Astrocyte of the cerebellum (primary cell): Measurements from ENCODE around the gene GALNT14.

ENCODE experiments used
- DNase-seq: peaks from one replicate; pipeline ENCODE4 v3.0.0-alpha.2; 2011; ENCODE audit warnings: low read depth
- H3K4me3 ChIP-seq: 2 replicates; pipeline ENCODE4 v1.5.1; 2011; ENCODE audit warnings: mild to moderate bottlenecking, low read depth, low read length, moderate library complexity
- in situ Hi-C: cut with HindIII; loops from 2 replicates; pipeline ENCODE4 v1.10.0; 2017; ENCODE audit warnings: low sequenced_read_pairs
- TF ChIP-seq, protein P1 (sequence below): IDR thresholded peaks from 2 replicates; pipeline ENCODE4 v1.5.1; 2012; ENCODE audit warnings: low read length, low read depth, moderate library complexity, mild to moderate bottlenecking; ENCODE audit errors: missing control alignments

GALNT14 gene

GRCh38 chr2:30899516-30900054, 238.7 kb downstream of the GALNT14 start:
- TF ChIP-seq, protein P1, sequence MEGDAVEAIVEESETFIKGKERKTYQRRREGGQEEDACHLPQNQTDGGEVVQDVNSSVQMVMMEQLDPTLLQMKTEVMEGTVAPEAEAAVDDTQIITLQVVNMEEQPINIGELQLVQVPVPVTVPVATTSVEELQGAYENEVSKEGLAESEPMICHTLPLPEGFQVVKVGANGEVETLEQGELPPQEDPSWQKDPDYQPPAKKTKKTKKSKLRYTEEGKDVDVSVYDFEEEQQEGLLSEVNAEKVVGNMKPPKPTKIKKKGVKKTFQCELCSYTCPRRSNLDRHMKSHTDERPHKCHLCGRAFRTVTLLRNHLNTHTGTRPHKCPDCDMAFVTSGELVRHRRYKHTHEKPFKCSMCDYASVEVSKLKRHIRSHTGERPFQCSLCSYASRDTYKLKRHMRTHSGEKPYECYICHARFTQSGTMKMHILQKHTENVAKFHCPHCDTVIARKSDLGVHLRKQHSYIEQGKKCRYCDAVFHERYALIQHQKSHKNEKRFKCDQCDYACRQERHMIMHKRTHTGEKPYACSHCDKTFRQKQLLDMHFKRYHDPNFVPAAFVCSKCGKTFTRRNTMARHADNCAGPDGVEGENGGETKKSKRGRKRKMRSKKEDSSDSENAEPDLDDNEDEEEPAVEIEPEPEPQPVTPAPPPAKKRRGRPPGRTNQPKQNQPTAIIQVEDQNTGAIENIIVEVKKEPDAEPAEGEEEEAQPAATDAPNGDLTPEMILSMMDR, result no peak
- DNase-seq, result no peak
- in situ Hi-C loops, result no loop called here
- H3K4me3 ChIP-seq, result no peak overlapping the region

DNA sequence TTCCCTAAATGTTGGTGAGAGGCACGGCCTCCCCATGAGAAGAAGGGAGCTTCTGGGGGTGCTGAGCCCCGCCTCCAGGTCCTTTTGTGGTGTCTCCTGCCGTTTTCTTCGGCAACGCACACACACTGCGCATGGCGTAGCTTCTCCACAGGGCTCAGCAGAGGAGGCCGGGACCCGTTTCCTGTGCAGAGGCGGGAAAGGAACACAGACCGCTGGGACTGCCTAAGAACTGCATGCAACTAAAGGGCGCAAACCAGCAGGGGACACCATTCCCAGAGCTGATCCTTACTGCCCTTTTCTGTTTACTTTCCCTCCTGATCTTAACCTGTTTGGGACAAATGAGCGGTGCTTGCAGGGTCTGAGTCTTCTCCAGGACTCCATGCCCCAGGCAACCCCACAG, 240.7 kb downstream of the GALNT14 start:
- no peak overlapping the region for H3K4me3 ChIP-seq
- DNase-seq, result no peak
- in situ Hi-C loops, result no loop called here
- TF ChIP-seq, protein P1, result no peak

DNA sequence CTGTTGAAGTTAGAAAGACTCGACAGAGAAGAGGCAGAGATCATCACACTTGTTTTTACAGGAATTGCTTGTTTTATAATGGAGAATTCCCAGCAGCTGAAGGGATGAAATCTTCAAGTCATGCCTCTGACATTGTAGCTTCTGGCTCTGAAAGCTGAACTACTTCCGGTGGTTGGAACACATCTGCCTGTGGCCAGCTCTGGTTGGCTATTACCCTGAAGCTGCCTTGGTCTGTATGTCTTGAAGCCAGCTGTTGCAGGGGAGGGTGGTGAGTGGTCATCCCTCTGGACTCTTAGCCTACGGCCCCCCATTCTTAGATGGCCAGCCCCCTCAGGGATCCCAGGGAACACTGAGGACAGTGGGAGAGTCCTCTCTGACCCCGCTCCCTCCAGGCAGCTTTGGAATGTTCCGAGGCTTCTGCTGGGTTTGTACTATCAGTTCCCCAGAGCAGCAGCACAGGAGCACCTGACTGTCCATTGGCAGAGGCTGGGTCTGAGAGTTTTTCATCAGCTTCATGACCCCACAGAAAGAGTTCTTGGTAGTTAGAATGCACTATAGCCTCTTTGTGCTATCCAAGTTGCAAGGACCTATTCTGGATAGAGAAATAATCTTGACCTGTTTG, 243.6 kb downstream of the GALNT14 start:
- H3K4me3 ChIP-seq, result no peak overlapping the region
- in situ Hi-C loops, result no loop called here

GRCh38 chr2:30888852-30889409, 249.3 kb downstream of the GALNT14 start:
- H3K4me3 ChIP-seq, result no peak overlapping the region
- DNase-seq, result no peak
- in situ Hi-C loops, result no loop called here
- TF ChIP-seq, protein P1, result no peak

More for the DNA sequence above, 243.6 kb downstream of the GALNT14 start:
- no peak for DNase-seq
- TF ChIP-seq, protein P1, result no peak

GRCh38 chr2:30886080-30886479, 252.2 kb downstream of the GALNT14 start:
- no peak overlapping the region for H3K4me3 ChIP-seq
- TF ChIP-seq, protein P1, result no peak
- no peak for DNase-seq
- in situ Hi-C loops, result no loop called here

GRCh38 chr2:30883822-30884221, 254.4 kb downstream of the GALNT14 start:
- TF ChIP-seq, protein P1, result no peak
- no peak overlapping the region for H3K4me3 ChIP-seq
- in situ Hi-C loops, result no loop called here
- no peak for DNase-seq
